HepG2 (cell line): ENCODE results near the gene HINT1. TPM values are rescaled to one million over a fixed set of nuclear protein-coding genes. Genes with fewer than 3 reads are reported as not detected.
A peak's percentile ranks its signal among the peaks of the same experiment; 100 is the strongest.

Experiments used
- ATF3 ChIP-seq: sonication (generic); formaldehyde crosslinking; IDR thresholded peaks from 2 replicates; pipeline ENCODE4 v1.4.0; 2020; ENCODE audit warnings: missing genetic modification reagents
- CBFB ChIP-seq: sonication (generic); formaldehyde crosslinking; IDR thresholded peaks from 2 replicates; pipeline ENCODE4 v1.4.0; 2020; ENCODE audit warnings: missing genetic modification reagents
- CREB1 ChIP-seq, 2 experiments: fragments of 450-650 bp in 1 of 2; IDR thresholded peaks; 2 replicates each; pipeline ENCODE4 v1.6.1; 2016 to 2017; ENCODE audit warnings: control low read depth in 1 of 2, mild to moderate bottlenecking in 1 of 2, missing compliant biosample characterization in 1 of 2, missing genetic modification characterization in 1 of 2
- CREM ChIP-seq, 2 experiments: sonication (generic) in 1 of 2; formaldehyde crosslinking in 1 of 2; IDR thresholded peaks; 2 replicates each; pipeline versions ENCODE4 v1.4.0 to v1.6.1; 2016 to 2020; ENCODE audit warnings: antibody characterized with exemption in 1 of 2, mild to moderate bottlenecking in 1 of 2, missing genetic modification reagents in 1 of 2
- HNF4G ChIP-seq, 2 experiments: sonication (generic) in 1 of 2; formaldehyde crosslinking in 1 of 2; IDR thresholded peaks; 2 replicates each; pipeline versions ENCODE4 v1.4.0 to v1.6.1; 2011 to 2020; ENCODE audit warnings: borderline replicate concordance in 2 of 2, low read depth in 2 of 2, mild to moderate bottlenecking in 2 of 2, low read length in 1 of 2, missing genetic modification reagents in 1 of 2, moderate library complexity in 1 of 2
- KLF15 ChIP-seq: sonication (generic); formaldehyde crosslinking; IDR thresholded peaks from 2 replicates; pipeline ENCODE4 v1.8.1; 2023; ENCODE audit warnings: borderline replicate concordance, mild to moderate bottlenecking, inconsistent platforms, missing genetic modification reagents, mixed read lengths
- MAZ ChIP-seq, 2 experiments: sonication (generic) in 1 of 2; formaldehyde crosslinking in 1 of 2; IDR thresholded peaks; 2 replicates each; pipeline versions ENCODE4 v1.5.0 to v1.6.1; 2012 to 2020; ENCODE audit warnings: low read depth in 2 of 2, mild to moderate bottlenecking in 2 of 2, borderline replicate concordance in 1 of 2, improper control_type of control experiment in 1 of 2, low read length in 1 of 2, missing genetic modification reagents in 1 of 2, moderate library complexity in 1 of 2
- ONECUT2 ChIP-seq: sonication (generic); formaldehyde crosslinking; IDR thresholded peaks from 2 replicates; pipeline ENCODE4 v1.4.0; 2020; ENCODE audit warnings: missing genetic modification reagents
- PAXIP1 ChIP-seq: sonication (generic); formaldehyde crosslinking; conservative IDR thresholded peaks from 2 replicates; pipeline ENCODE4 v1.4.0; 2020; ENCODE audit warnings: mild to moderate bottlenecking, missing genetic modification reagents, moderate library complexity
- POLR2AphosphoS5 ChIP-seq: IDR thresholded peaks from 2 replicates; pipeline ENCODE4 v1.6.1; 2012; ENCODE audit warnings: low read depth, low read length
- SMARCE1 ChIP-seq: fragments of 450-650 bp; IDR thresholded peaks from 2 replicates; pipeline ENCODE4 v1.6.1; 2017; ENCODE audit warnings: borderline replicate concordance
- TEAD3 ChIP-seq: optimal IDR thresholded peaks from 2 replicates; pipeline ENCODE3; 2016; ENCODE audit warnings: borderline replicate concordance
- ZBTB42 ChIP-seq: sonication (generic); formaldehyde crosslinking; IDR thresholded peaks from 2 replicates; pipeline ENCODE4 v1.5.0; 2020; ENCODE audit warnings: mild to moderate bottlenecking, missing genetic modification reagents
- ZNF18 ChIP-seq: sonication (generic); formaldehyde crosslinking; IDR thresholded peaks from 2 replicates; pipeline ENCODE4 v1.8.0; 2022; ENCODE audit warnings: mild to moderate bottlenecking, missing genetic modification reagents; ENCODE audit not compliant: insufficient replicate concordance
- ZNF20 ChIP-seq: sonication (generic); formaldehyde crosslinking; IDR thresholded peaks from 2 replicates; pipeline ENCODE4 v1.4.0; 2020; ENCODE audit warnings: mild to moderate bottlenecking, moderate library complexity, missing genetic modification reagents
- ZNF207 ChIP-seq: fragments of 450-650 bp; IDR thresholded peaks from 2 replicates; pipeline ENCODE4 v1.6.1; 2016; ENCODE audit warnings: antibody characterized with exemption, borderline replicate concordance
- ZNF234 ChIP-seq: sonication (generic); formaldehyde crosslinking; conservative IDR thresholded peaks from 2 replicates; pipeline ENCODE4 v1.5.1; 2020; ENCODE audit warnings: mild to moderate bottlenecking, missing genetic modification reagents
- ZNF337 ChIP-seq: sonication (generic); formaldehyde crosslinking; IDR thresholded peaks from 2 replicates; pipeline ENCODE4 v1.5.1; 2020; ENCODE audit warnings: missing genetic modification reagents, low read depth, mild to moderate bottlenecking, borderline replicate concordance
- ZNF549 ChIP-seq: sonication (generic); formaldehyde crosslinking; IDR thresholded peaks from 2 replicates; pipeline ENCODE4 v1.5.0; 2020; ENCODE audit warnings: missing genetic modification reagents
- ZNF780A ChIP-seq: sonication (generic); formaldehyde crosslinking; IDR thresholded peaks from 2 replicates; pipeline ENCODE4 v1.8.0; 2022; ENCODE audit warnings: mild to moderate bottlenecking, missing genetic modification reagents, moderate library complexity
- polyA plus RNA-seq, 8 experiments: library from polyadenylated mRNA; depleted of rRNA in 3 of 8; stranded (reverse) in 7 of 8; unstranded in 1 of 8; fragments of >200 nt; fragmentation: Illumina TruSeq in 4 of 8; extraction: Trizol in 4 of 8; gene quantifications; 2 replicates each; pipeline versions ENCODE4 v1.2.1 to v1.2.3, GENCODE V29; 2011 to 2016; ENCODE audit warnings: low read depth in 4 of 8, missing spikeins in 1 of 8, mixed read lengths in 1 of 8; ENCODE audit not compliant: insufficient read depth in 1 of 8
- total RNA-seq, 5 experiments: library from RNA; depleted of rRNA; stranded (reverse); fragments of >200 nt; fragmentation: Illumina TruSeq; extraction: Trizol; gene quantifications; 2 replicates each; pipeline ENCODE4 v1.2.3, GENCODE V29; 2016; ENCODE audit warnings: low read depth in 1 of 5
- TF ChIP-seq, protein P1 (sequence below): IDR thresholded peaks from 2 replicates; pipeline ENCODE4 v1.6.1; 2016; ENCODE audit warnings: missing biosample characterization, missing genetic modification reagents, low read depth

The HINT1 gene
- total and polyA plus RNA-seq, 2 of the 13 experiments (the other 11 are each of a cell fraction or from before 2014, with no cell fraction given): 428 to 997 TPM

DNA sequence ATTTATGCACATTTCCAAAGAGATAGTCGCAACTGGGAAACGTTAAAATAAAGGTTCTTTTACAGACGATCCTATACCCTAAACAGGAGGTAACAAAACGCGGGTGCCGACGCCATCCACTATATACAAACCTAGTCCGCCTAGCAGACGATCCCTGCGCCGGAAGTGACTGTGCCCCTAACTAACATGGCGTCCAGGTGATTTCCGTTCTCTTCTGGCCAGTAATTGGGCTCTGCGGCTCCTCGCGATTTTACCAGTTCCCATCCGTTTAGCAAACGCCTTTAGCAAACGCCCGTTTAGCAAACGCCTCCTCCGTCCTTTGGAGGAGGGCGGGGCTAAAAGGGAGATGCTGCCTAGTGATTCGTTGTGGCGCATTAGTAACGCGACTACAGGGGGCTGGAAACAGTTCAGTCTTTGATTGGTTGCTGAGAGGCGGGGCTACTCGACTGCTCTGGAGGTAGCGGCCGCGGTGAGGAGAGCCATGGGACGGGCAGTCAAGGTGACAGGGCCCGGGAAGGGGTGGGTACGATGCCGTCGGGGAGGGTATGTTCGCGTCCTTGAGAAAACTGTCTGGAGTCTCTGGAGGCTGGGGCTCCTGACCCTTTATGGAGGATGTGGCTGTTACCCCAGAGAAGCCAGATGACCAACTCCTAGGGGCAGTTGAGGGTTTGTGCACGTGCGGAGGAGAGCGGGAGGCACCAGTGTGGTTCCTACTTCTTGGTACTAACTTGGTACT, 5.7 kb upstream of the HINT1 start, which contains the start of gene LYRM7 (continued):
- TF ChIP-seq TEAD3: peak; percentile 19
- TF ChIP-seq ATF3 (CRISPR knock-in tag): peak; percentile 28; the same call in 1 of the 2 replicates
- no peak for TF ChIP-seq ZNF780A
- no peak for TF ChIP-seq SMARCE1
- TF ChIP-seq MAZ (IDR thresholded peaks at IDR 0.05; ENCODE audit: borderline replicate concordance, low read depth, low read length): 0 out of 2 replicates have a peak, but pooled peaks have one; percentile 12
- peak; percentile 74; the same call in 1 of the 2 replicates for TF ChIP-seq MAZ (CRISPR knock-in tag; IDR thresholded peaks at IDR 0.05; ENCODE audit: low read depth)
- TF ChIP-seq CREM (IDR thresholded peaks at IDR 0.05): peak; percentile 94
- no peak for TF ChIP-seq CREM (CRISPR knock-in tag; IDR thresholded peaks at IDR 0.05)
- TF ChIP-seq HNF4G (IDR thresholded peaks at IDR 0.05; ENCODE audit: borderline replicate concordance, low read depth, low read length): no peak
- 0 out of 2 replicates have a peak, but pooled peaks have one; percentile 39 for TF ChIP-seq HNF4G (CRISPR knock-in tag; IDR thresholded peaks at IDR 0.05; ENCODE audit: borderline replicate concordance, low read depth)
- TF ChIP-seq ZNF20 (CRISPR knock-in tag): no peak
- peak; percentile 86 for TF ChIP-seq POLR2AphosphoS5
- peak; percentile 72; the same call in 1 of the 2 replicates for TF ChIP-seq KLF15
- TF ChIP-seq PAXIP1: 0 out of 2 replicates have a peak, but pooled peaks have one; percentile 24
- TF ChIP-seq ZNF549 (CRISPR knock-in tag): no peak
- TF ChIP-seq ZBTB42: no peak
- TF ChIP-seq CREB1 (IDR thresholded peaks at IDR 0.05): peak; percentile 88
- TF ChIP-seq CREB1 (CRISPR knock-in tag; IDR thresholded peaks at IDR 0.05): peak; percentile 95
- no peak for TF ChIP-seq ONECUT2 (CRISPR knock-in tag)
- no peak for TF ChIP-seq ZNF234 (CRISPR knock-in tag)
- TF ChIP-seq, protein P1, sequence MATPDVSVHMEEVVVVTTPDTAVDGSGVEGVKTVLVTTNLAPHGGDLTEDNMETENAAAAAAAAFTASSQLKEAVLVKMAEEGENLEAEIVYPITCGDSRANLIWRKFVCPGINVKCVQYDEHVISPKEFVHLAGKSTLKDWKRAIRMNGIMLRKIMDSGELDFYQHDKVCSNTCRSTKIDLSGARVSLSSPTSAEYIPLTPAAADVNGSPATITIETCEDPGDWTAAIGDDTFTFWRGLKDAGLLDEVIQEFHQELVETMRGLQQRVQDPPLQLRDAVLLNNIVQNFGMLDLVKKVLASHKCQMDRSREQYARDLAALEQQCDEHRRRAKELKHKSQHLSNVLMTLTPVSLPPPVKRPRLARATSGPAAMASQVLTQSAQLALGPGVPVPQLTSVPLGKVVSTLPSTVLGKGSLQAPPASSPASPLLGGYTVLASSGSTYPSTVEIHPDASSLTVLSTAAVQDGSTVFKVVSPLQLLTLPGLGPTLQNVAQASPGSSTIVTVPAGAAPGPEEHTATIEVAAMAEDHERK (CRISPR knock-in tag): no peak
- TF ChIP-seq ZNF337: no peak
- TF ChIP-seq ZNF18 (CRISPR knock-in tag): no peak
- TF ChIP-seq ZNF207: no peak
- TF ChIP-seq CBFB: no peak
